BLaER1 (cell line): ENCODE measurements around the gene ARHGEF39.

ENCODE experiments used
- H3K27ac ChIP-seq: shearing (Covaris generic); formaldehyde crosslinking; 2 replicates; pipeline ENCODE4 v1.8.1; 2022
- H3K27me3 ChIP-seq: shearing (Covaris generic); formaldehyde crosslinking; 2 replicates; pipeline ENCODE4 v1.8.1; 2022
- H3K36me3 ChIP-seq: shearing (Covaris generic); formaldehyde crosslinking; 2 replicates; pipeline ENCODE4 v1.8.1; 2022
- H3K4me1 ChIP-seq: shearing (Covaris generic); formaldehyde crosslinking; 2 replicates; pipeline ENCODE4 v1.8.1; 2022
- H3K4me2 ChIP-seq: shearing (Covaris generic); formaldehyde crosslinking; 2 replicates; pipeline ENCODE4 v1.8.1; 2022
- H3K4me3 ChIP-seq: shearing (Covaris generic); formaldehyde crosslinking; 2 replicates; pipeline ENCODE4 v1.8.1; 2022
- H3K9ac ChIP-seq: shearing (Covaris generic); formaldehyde crosslinking; 2 replicates; pipeline ENCODE4 v1.8.1; 2022
- H3K9me3 ChIP-seq: shearing (Covaris generic); formaldehyde crosslinking; 2 replicates; pipeline ENCODE4 v1.8.1; 2022
- H4K20me1 ChIP-seq: shearing (Covaris generic); formaldehyde crosslinking; 2 replicates; pipeline ENCODE4 v1.8.1; 2022
- Cebpa-rat ChIP-seq: shearing (Covaris generic); IDR thresholded peaks from 2 replicates; pipeline ENCODE4 v1.8.1; 2022

ARHGEF39 gene

GRCh38 chr9:35691757-35692301 is 26.8 kb upstream of the ARHGEF39 start:
- H3K36me3 ChIP-seq = peaks cover 14% of the 10 kb centered on the region
- H4K20me1 ChIP-seq = no peaks in the 10 kb centered on the region
- H3K9me3 ChIP-seq = no peaks in the 10 kb centered on the region
- TF ChIP-seq Cebpa-rat = no peak
- peak overlapping the region; percentile 93 for H3K4me2 ChIP-seq
- H3K27ac ChIP-seq = peak overlapping the region; percentile 81
- no peak overlapping the region for H3K4me3 ChIP-seq
- no peak overlapping the region; the same call in 1 of the 2 replicates for H3K9ac ChIP-seq
- H3K27me3 ChIP-seq = no peaks in the 10 kb centered on the region
- H3K4me1 ChIP-seq = peaks cover 42% of the 10 kb centered on the region

GRCh38 chr9:35691334-35691650 is 26.3 kb upstream of the ARHGEF39 start:
- TF ChIP-seq Cebpa-rat = no peak
- Histone ChIP-seq H4K20me1 (no peaks in the 10 kb centered on the region), H3K4me3 (peak overlapping the region; percentile 73), H3K36me3 (peaks cover 9% of the 10 kb centered on the region), H3K9me3 (no peaks in the 10 kb centered on the region), H3K27ac (peak overlapping the region; percentile 81), H3K9ac (peak overlapping the region; percentile 79), H3K4me2 (peak overlapping the region; percentile 93), H3K27me3 (no peaks in the 10 kb centered on the region), H3K4me1 (peaks cover 47% of the 10 kb centered on the region)

- Histone ChIP-seq H3K4me2 (peak overlapping the region; percentile 93), H3K27ac (peak overlapping the region; percentile 81), H3K27me3 (no peaks in the 10 kb centered on the region), H3K9ac (peak overlapping the region; percentile 79), H3K4me3 (peak overlapping the region; percentile 73), H4K20me1 (no peaks in the 10 kb centered on the region), H3K36me3 (peaks cover 5% of the 10 kb centered on the region), H3K4me1 (peaks cover 48% of the 10 kb centered on the region), H3K9me3 (no peaks in the 10 kb centered on the region)
- no peak for TF ChIP-seq Cebpa-rat
These were observed 25.8 kb upstream of the ARHGEF39 start for GRCh38 chr9:35690614-35691333.

GRCh38 chr9:35690294-35690613 is 25.3 kb upstream of the ARHGEF39 start:
- Histone ChIP-seq H3K27ac (peak overlapping the region; percentile 81), H4K20me1 (no peaks in the 10 kb centered on the region), H3K4me3 (peak overlapping the region; percentile 73), H3K4me2 (peak overlapping the region; percentile 93), H3K36me3 (peaks cover 7% of the 10 kb centered on the region), H3K9ac (peak overlapping the region; percentile 79), H3K4me1 (peaks cover 48% of the 10 kb centered on the region), H3K27me3 (no peaks in the 10 kb centered on the region), H3K9me3 (no peaks in the 10 kb centered on the region)
- no peak for TF ChIP-seq Cebpa-rat

GRCh38 chr9:35689542-35690293 is 24.7 kb upstream of the ARHGEF39 start, which contains the start of gene TPM2:
Gene TPM2 (minus strand): TSS chr9:35689925. CDS start chr9:35689817, 108 bp downstream.
- Histone ChIP-seq H3K4me2 (peak within 1 kb of the TSS; percentile 93), H3K9me3 (no peaks in the 10 kb centered on the region), H3K27me3 (no peaks in the 10 kb centered on the region), H3K4me1 (peaks cover 48% of the 10 kb centered on the region), H3K36me3 (peaks cover 12% of the 10 kb centered on the region), H3K4me3 (peak within 1 kb of the TSS; percentile 73), H3K27ac (peak within 1 kb of the TSS; percentile 81), H4K20me1 (no peaks in the 10 kb centered on the region), H3K9ac (peak within 1 kb of the TSS; percentile 79)
- no peak for TF ChIP-seq Cebpa-rat

GRCh38 chr9:35688558-35689541 is 23.9 kb upstream of the ARHGEF39 start:
- H3K27me3 ChIP-seq = no peaks in the 10 kb centered on the region
- H4K20me1 ChIP-seq = no peaks in the 10 kb centered on the region
- peak overlapping the region; percentile 73 for H3K4me3 ChIP-seq
- peak overlapping the region; percentile 81 for H3K27ac ChIP-seq
- H3K9me3 ChIP-seq = no peaks in the 10 kb centered on the region
- H3K4me2 ChIP-seq = peak overlapping the region; percentile 93
- no peak for TF ChIP-seq Cebpa-rat
- H3K4me1 ChIP-seq = peaks cover 48% of the 10 kb centered on the region
- H3K36me3 ChIP-seq = peaks cover 21% of the 10 kb centered on the region
- peak overlapping the region; percentile 79 for H3K9ac ChIP-seq

- H3K4me3 ChIP-seq = no peak overlapping the region
- H3K4me1 ChIP-seq = peaks cover 48% of the 10 kb centered on the region
- TF ChIP-seq Cebpa-rat = no peak
- H3K27me3 ChIP-seq = no peaks in the 10 kb centered on the region
- no peaks in the 10 kb centered on the region for H4K20me1 ChIP-seq
- H3K9me3 ChIP-seq = no peaks in the 10 kb centered on the region
- peaks cover 29% of the 10 kb centered on the region for H3K36me3 ChIP-seq
- peak overlapping the region; percentile 79; the same call in 1 of the 2 replicates for H3K9ac ChIP-seq
- peak overlapping the region; percentile 93 for H3K4me2 ChIP-seq
- peak overlapping the region; percentile 81; the same call in 1 of the 2 replicates for H3K27ac ChIP-seq
These were observed 23.1 kb upstream of the ARHGEF39 start for GRCh38 chr9:35687972-35688557.

- H3K27ac ChIP-seq = no peak overlapping the region
- H3K4me1 ChIP-seq = peaks cover 48% of the 10 kb centered on the region
- no peak overlapping the region for H3K9ac ChIP-seq
- H3K9me3 ChIP-seq = no peaks in the 10 kb centered on the region
- H3K4me3 ChIP-seq = no peak overlapping the region
- TF ChIP-seq Cebpa-rat = no peak
- H4K20me1 ChIP-seq = no peaks in the 10 kb centered on the region
- peaks cover 36% of the 10 kb centered on the region for H3K36me3 ChIP-seq
- H3K4me2 ChIP-seq = peak overlapping the region; percentile 93
- H3K27me3 ChIP-seq = no peaks in the 10 kb centered on the region
These were observed 22.3 kb upstream of the ARHGEF39 start for GRCh38 chr9:35687306-35687705.
